ENCODE data around the gene CEP85L.

The CEP85L gene

DNA sequence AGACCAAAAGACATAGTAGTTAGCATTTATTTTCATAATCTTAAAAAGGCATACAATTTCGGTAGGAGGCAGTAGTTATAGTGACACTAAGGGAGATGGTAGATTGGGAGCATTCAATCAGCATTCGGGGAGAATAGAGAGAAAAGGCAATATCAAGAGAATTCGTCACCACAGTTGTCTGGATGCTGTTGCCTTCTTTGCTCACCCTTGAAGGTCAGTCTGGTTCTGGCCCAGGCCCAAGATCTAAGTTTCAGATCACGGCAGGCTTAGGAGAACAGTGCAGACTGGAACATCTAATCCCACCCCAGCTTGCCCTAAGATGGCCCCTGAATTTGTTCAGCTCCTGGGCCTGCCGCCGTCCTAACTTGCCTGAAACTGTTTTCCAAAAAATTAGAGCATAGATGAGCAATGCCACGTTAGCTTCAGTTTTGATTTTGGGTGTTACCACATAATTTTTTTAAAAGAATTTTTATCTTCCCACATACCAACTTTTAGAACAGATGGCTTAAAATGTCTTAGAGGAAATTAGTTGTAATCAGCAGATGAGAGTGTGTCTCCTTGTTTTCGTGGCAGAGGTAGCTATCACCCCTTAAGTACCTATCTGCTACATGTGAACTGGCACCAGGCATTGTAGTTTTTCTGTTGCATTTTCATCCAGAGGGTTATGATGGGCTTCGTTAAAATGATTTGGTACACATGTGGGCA, 8.3 kb upstream of the CEP85L start:
- DNase-seq, result no peak

DNA sequence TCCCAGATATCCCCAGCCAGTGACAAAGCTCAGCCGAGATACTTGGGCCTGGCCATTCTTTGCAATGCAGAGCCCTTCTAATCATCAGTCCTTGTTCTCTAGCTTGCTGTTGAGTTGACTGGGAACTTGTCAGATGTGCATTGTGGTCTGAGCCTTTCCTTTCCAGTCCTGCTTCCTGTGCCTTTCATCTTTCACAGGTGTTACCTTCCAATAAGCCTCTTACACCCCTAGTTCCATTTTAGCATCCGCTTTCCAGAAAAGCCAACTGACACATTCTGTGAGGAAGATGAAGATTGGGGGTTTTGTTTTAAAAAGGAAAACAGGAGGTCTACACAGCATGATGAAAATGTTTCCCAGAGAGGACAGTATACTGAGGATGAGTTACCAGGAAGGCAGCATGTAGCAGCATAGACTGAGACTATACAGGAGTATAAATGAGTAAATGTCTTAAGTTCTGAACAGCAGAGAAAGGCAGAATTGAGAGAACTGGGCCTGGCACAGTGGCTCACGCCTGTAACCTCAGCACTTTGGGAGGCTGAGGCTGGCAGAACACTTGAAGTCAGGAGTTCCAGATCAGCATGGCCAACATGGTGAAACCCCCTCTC, 5.6 kb upstream of the CEP85L start:
- no peak for DNase-seq

DNA sequence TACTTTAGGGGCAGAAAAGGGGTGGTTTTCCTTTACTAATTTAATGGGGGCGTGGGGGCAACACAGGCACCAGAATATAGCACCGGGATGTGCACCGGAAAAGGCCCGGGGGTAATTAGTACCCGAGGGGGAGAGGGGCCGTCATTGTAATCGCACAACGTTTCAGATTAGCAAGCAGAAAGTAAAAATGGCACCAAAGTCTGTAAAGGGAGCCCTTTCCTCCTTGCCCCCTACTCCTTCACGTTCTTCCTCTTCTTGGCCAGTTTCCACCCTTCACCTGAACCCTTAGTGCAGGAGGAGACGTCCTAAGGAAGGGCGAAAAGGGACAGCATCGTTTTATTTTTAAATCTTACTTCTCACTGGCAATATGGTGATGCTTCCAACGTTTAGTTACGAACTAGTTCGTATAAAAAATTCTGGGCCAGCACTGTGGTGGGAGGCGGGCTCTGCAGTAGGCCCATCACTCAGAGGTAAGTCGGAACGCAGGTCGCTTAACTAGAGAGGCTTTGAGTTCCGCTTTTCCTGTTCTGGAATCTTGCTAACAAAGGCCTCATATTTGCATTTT, 742 bp upstream of the CEP85L start:
- DNase-seq, result no peak

DNA sequence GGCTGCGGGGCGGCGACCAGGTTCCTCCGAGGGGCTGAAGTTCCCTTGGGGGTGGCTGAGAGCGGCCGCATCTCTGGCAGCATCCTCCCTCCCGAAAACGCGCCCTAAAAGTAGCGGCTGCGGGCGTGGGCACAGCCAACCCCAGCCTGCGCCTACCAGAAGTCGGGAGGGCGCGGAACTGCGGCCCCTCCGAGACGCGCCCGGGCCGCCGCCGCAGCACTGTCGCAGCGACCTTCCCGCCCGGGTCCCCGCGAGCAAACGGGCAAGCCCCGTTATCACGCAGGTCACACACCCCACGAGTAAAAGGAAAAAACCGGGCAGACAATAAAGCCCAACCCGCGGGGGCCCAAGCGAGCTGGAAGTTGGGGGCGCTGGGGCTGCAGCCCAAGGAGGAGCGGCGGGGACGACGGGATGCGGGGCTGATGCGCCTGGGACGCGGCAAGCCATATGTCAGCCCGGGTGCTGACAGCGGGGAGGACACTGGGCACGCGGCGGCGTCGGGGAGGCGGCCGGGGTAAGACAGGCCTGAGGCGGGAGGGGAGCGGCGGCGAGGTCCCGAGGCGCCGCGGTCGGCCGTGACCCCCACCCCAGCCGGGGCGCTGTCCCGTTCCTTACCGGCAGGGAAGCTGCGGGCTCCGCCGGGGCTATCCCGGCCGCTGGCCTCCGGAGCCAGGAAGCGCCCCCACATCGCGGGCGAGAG, 659 bp downstream of the CEP85L start:
- DNase-seq, result peak; percentile 31

DNA sequence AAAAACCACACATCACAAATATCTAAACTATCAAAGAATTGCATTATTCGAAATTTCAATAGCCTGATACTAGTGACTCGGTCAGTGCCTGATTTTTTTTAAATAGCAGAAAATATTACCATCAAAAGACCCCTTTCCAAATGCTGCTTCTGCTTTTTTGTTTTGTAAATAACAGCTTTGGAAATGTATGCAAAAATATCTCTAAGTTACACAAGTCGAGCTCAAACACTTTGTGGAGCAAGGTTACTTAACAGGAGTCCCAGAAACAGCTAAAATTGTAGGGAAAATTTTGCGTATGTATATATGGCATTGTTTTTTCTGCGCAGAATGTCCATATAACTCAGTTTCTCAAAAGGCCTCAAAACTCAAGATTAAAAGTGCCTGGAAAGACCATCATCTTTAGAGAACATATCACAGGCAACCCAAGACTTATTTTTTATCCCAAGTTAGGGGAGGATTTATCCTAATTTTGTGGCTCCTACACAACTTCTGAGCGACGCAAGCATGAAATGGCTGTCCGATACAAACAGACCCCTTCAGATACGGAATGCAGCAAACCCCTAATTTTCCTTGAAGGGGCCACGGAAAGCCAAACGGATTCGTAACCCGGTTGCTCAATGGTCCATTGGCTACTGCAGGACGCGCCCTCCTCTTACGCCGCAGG, 1.3 kb downstream of the CEP85L start:
- no peak for DNase-seq

DNA sequence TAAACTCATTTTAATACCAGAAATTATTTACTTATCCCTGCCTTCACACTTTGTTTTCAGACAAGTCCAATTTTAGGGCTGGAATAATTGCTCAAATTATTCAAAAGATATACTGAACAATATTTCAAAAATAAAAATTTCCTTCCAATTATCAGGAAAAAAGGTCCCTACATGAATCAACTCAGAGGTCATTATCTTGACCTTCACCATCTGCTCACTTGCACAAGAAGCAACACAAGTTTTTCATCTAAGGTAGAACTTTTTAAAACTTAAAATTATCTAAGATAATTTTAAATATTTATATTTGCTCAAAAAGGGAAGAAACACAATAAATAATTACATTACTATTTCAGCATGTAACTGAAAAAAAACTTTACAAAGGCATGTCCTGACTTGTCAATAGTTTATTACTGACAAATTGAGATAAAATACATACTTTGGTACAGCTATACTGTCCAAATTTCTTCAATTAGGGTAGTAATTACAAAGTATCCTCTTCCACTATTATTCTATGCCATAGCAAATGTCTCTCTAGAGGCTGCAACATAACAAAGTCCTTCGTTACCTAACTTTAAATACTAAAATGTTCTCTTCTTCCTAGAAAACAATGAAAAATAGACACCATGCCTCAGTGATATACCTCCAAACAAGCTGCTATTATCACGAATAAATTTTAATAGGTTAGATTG, 2.4 kb downstream of the CEP85L start:
- no peak for DNase-seq

DNA sequence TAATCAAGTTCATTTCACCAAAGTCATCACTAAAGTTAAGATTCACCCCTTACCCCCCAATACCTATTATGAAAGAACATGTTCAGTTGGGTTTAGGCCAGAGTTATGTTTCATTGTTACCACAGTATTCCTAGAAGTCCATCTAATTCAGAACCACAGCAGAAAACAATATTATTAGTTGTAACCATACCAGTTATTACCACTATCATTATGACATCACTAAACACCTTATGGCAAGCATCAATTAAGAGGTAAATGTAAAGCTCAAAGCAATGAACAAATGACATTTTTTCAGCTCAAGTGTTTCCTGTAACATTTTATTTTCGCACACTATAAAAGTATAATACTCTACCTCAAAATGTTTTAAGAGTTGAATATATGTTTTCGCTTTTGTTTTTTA, 4.4 kb downstream of the CEP85L start:
- no peak for DNase-seq

DNA sequence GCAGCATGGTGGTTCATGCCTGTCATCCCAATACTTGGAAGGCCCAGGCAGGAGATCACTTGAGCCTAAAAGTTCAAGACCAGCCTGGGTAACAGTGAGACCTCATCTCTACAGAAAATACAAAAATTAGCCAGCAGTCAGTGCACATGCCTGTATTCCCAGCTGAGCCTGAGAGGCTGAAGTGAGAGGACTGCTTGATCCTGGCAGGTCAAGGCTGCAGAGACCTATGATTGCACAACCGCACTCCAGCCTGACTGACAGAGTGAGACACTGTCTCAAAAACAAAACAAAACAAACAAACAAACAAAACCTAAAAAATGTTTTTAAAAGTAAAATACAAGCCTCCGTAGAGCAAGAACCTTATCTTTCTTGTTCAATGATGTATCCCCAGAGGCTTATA, 6.0 kb downstream of the CEP85L start:
- DNase-seq, result no peak

DNA sequence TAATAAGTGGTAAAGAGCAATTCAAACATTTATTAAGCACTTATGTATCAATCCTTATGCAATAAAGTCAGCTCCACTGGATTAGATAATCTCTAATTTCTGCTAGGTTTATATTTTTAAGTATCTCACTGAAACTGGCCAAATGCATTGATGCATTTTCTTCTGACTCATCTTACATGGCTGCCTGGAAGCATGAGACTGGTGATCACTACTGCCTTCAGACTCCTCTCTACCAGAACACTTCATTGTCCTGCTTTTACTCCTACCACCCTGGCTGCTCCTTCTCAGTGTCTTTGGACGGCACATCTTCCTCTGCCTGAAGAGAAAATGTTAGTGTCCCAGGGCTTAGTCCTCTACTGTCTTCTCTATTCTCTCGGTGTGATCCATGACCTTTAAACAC, 7.4 kb downstream of the CEP85L start:
- no peak for DNase-seq

DNA sequence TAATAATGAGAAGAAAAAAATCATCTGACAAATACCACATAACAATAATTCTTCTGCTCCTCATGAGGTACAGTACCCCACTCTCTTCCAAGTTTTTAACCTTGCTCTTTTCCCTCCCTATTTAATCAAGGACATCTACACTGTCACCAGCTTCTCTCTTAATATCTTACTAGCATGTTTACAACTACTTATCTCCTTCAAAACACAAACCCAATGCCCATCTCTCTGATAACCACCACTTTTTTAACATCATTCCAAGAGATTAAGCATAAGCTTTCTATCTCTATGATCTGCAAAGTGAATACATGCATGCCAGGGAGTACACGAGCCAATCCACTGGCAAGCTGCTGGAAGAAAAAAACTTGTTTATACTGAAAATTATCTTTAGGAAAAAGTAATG, 10.3 kb downstream of the CEP85L start:
- no peak for DNase-seq

DNA sequence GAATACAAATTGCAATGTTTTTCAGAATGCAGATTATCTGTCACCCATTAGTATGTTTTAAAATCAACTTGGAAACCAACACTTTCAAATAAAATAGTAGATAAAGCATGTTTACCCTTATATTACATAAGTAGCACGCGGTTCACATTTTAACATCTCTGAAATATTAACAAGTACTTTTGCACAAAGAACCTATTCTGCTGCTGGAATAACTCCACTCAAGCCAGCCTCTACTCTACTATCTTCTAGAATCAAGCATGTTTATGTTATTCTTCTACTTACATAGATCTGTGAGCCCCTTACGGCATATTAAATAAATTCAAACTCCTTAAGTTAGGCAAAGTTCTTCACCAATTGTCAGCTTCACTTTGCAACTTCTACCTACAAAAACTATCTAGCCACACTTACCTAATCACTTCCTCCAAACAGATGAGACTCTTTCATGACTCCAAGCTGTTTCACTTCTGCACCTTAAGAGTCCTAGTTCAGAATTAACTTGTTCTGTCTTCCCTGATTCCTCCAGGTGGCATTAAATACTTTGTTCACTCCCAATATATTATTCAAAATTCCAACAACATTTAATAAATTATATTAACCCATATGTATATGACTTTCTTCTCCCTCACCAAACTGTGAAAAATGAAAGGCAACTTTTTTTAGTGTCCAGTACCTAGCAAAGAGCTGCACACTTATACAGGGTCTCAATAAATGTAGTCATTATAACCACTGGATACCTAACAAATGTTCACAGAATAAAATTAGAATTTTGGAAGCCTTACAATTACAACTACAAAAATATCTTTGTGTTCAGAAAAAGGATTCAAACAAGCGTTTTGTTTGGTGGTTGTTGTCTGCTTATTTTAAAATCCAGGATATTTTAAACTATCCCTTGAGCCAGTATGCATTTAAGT, 12.1 kb downstream of the CEP85L start:
- DNase-seq, result no peak

DNA sequence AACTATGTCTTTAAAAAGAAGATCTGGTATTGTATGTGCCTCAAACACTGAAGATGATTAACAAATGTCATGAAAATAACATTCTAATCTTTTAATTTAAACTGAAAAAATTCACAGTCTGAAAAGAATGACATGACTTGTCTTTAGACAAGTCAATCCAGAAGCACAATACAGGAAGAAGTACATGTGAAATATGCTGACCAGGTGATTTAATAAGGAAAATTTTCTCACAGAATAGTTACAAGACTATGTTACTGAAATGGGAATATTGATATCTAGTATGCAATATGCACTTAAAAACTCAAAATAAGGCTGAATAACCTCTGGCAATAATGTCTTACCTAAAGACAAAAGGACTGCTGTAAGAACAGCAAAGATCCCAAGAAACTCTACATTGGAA, 13.1 kb downstream of the CEP85L start:
- no peak for DNase-seq

DNA sequence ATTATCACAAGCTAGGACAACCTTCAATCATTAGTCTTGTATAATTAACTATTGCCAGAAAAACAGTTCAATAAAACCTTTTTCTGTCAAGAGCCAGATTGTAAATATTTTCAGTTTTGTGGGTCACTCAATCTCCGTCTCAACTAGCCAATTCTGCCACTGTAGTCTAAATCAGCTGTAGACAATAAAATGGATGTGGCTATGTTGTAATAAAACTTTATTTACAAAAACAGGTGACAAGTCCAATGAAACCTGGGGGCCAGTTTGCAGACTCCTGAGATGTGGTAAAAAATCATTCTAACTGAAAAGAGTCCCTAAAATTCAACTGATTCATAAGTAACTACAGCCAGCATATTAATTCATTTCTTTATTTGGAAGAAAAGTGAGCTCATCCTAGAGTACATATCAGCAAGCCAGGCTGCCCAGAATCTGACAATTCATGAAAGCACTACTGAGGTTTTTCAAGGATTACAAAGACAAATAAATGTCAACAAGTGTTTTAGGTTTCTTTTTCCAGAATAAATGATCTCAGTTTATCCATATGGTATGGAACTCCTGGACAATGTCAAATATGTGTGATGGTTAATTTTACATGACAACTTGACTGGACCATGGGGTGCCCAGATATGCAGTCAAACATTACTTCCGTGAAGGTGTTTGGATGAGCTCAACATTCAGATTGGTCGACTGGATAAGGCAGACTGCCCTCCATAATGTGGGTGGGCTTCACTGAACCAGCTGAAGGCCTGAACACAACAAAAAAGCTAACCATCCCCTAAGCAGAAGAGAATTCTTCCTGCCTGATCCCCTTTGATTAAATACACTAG, 15.3 kb downstream of the CEP85L start:
- DNase-seq, result no peak

DNA sequence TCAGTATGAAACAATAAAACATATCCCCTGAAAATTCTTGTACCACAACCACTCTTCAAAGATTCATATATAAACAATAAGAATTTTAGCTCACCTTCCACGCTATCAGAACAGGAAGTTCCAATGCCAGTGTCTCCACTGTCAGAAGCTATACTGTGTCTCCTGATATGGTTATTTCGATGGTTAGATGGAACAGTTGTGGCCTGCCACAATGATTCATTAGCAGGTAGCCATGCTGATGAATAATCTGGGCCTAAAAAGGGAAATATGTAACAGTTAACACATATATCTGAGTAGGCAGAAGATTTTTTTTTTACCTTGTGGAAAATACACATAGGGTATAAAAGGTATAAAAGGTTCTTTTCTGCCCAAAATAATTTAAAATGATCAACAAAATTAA, 19.0 kb downstream of the CEP85L start:
- no peak for DNase-seq

DNA sequence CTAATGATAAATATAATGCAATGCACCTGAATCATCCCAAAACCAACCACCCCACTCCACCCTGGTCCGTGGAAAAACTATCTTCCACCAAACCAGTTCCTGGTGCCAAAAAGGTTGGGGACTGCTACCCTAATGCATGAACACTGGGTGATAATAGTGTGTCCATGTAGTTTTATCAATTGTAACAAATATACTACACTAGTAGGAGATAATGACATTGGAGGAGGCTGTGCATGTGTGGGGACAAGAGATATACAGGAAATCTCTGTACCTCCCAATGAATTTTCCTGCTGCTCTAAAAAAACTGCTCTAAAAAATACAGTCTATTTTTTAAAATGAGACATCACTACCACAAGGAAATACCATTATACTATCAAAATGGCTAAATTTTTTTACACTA, 20.5 kb downstream of the CEP85L start:
- no peak for DNase-seq

DNA sequence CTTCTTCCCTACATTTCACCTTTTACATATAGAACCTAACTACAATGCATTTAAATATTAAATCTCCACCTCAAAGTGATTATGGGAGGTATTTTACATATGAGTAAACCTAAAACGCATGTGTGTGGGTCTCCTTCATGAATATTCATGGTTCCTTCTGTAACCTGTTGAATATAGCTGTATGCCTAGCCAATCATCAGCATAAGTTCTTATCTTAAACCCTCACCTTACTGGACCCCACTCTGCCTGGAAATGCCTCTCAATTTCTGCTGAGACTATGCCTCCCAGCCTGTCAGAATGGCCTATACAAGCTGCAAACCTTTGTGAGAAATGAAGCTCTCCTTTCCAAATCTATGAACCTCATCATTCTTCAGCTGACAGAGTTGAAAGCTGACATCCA, 21.3 kb downstream of the CEP85L start:
- DNase-seq, result no peak

DNA sequence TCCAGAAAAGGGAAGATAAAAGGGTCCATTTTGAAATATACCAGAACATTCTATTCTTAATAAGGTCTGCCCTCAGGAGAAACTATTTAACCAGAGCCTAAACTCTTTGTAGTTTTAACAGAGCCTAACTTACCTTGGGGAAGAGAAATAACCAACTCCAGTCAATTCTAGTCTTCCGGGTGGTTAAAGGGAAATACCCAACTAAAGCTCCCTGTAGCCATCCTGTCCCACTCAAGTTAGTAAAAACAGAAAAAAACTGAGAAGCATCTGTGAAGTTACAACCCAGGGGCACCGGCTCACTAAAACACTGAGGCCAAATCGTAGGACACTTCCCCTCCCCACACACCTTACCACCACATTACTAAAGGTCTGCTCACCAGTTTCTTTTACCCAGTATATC, 23.7 kb downstream of the CEP85L start:
- DNase-seq, result no peak

DNA sequence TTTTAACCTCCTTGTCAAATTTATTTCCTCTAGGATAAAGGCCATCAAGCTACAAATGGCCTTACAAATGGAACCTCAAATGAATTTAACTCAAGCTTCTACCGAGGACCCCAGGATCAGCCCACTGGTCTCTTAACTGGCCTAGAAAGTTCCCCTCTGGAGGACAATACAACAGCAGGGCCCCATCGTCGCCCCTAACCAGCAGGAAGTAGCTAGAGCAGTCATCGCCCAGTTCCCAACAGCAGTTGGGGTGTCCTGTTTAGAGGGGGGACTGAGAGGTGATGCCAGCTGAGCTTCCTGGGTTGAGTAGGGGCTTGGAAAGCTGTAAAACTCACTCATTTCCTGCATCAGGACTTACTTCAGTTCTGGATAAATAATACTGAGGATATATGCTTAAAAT, 25.6 kb downstream of the CEP85L start:
- no peak for DNase-seq

DNA sequence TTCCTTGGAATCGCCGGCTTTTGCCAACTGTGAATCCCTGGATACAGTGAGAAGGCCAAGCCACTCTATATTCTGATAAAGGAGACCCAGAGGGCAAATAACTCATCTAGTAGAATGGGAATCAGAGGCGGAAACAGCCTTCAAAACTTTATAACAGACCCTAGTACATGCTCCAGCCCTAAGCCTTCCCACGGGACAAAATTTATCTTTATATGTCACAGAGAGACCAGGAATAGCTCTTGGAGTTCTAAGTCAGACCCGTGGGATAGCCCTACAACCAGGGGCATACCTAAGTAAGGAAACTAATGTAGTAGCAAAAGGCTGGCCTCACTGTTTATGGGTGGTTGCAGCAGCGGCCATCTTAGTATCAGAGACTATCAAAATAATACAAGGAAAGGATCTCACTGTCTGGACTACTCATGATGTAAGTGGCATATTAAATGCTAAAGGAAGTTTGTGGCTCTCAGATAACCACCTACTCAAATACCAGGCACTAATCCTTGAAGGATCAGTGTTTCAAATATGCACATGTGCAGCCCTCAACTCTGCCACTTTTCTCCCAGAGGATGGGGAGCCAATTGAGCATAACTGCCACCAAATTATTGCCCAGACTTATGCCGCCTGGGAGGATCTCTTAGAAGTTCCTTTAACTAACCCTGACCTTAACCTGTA, 29.5 kb downstream of the CEP85L start:
- no peak for DNase-seq

DNA sequence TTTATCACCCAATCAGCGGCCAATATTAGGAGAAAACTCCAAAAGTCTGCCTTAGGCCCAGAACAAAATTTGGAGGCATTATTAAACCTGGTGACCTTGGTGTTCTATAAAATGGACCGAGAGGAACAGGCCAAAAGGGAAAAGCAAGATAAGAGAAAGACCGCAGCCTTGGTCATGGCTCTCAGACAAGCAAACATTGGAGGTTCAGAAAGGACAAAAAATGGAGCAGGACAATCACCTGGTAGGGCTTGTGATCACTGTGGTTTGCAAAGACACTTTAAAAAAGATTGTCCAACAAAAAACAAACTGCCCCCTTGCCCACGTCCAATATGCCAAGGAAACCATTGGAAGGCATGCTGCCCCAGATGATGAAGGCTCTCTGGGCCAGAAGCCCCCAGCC, 31.2 kb downstream of the CEP85L start:
- no peak for DNase-seq
